Neutrophil (primary cell): ENCODE measurements around the gene PCDHB9.
"Not testable (repeated sequence)": the region's sequence is repeated elsewhere in the genome, so short reads cannot be mapped to it uniquely, and the experiment has no call there.

ENCODE experiments used
- H3K27ac ChIP-seq: fragments of 200-600 bp; sonication (generic); 2 replicates; pipeline ENCODE4 v1.5.1; 2016; ENCODE audit warnings: mild to moderate bottlenecking, moderate library complexity
- H3K27me3 ChIP-seq: fragments of 200-600 bp; sonication (generic); 2 replicates; pipeline ENCODE4 v1.6.0; 2016; ENCODE audit warnings: mild to moderate bottlenecking
- H3K36me3 ChIP-seq: fragments of 200-600 bp; sonication (generic); 2 replicates; pipeline ENCODE4 v1.5.1; 2017
- H3K4me1 ChIP-seq, 2 experiments: fragments of 200-600 bp in 1 of 2; sonication (generic) in 1 of 2; 1 replicate in 1 of 2; 2 replicates in 1 of 2; pipeline versions ENCODE4 v1.5.1 to v1.6.1; 2013 to 2016; ENCODE audit warnings: low read depth in 1 of 2, low read length in 1 of 2, mild to moderate bottlenecking in 1 of 2, moderate library complexity in 1 of 2; ENCODE audit not compliant: control insufficient read depth in 1 of 2, insufficient read depth in 1 of 2
- H3K4me3 ChIP-seq, 2 experiments: fragments of 200-600 bp in 1 of 2; sonication (generic) in 1 of 2; 1 replicate in 1 of 2; 2 replicates in 1 of 2; pipeline ENCODE4 v1.5.1; 2013 to 2016; ENCODE audit warnings: low read depth in 1 of 2, low read length in 1 of 2, mild to moderate bottlenecking in 1 of 2, moderate library complexity in 1 of 2
- H3K9me3 ChIP-seq: fragments of 200-600 bp; sonication (generic); 2 replicates; pipeline ENCODE4 v1.5.1; 2016
- CTCF ChIP-seq: fragments of 200-600 bp; sonication (generic); IDR thresholded peaks from 2 replicates; pipeline ENCODE4 v1.5.1; 2016; ENCODE audit warnings: antibody characterized with exemption

The PCDHB9 gene

GRCh38 chr5:141216035-141216434 lies 29.1 kb downstream of the PCDHB9 start:
- H3K36me3 ChIP-seq, H3K4me3 ChIP-seq, H3K27ac ChIP-seq, H3K4me1 ChIP-seq, H3K9me3 ChIP-seq: not testable (repeated sequence)
- peaks cover 43% of the 10 kb centered on the region for H3K27me3 ChIP-seq

- no peak within 1 kb of the TSS for H3K4me3 ChIP-seq
- H3K4me1 ChIP-seq: no peaks in the 10 kb centered on the region
- no peaks in the 10 kb centered on the region for H3K9me3 ChIP-seq
- no peak for TF ChIP-seq CTCF
- peaks cover 36% of the 10 kb centered on the region for H3K27me3 ChIP-seq
- no peaks in the 10 kb centered on the region for H3K36me3 ChIP-seq
- H3K27ac ChIP-seq: no peak within 1 kb of the TSS
These were observed 36.3 kb downstream of the PCDHB9 start, which contains the start of gene PCDHB14 for GRCh38 chr5:141223112-141223783. Gene PCDHB14 (plus strand): TSS chr5:141223343. CDS start chr5:141223506, 163 bp downstream.

GRCh38 chr5:141224844-141225243 lies 37.9 kb downstream of the PCDHB9 start:
- not testable (repeated sequence) for H3K27ac ChIP-seq, H3K36me3 ChIP-seq, H3K4me1 ChIP-seq, H3K4me3 ChIP-seq, H3K9me3 ChIP-seq
- H3K27me3 ChIP-seq: peaks cover 36% of the 10 kb centered on the region

- H3K4me3 ChIP-seq, H3K36me3 ChIP-seq, H3K4me1 ChIP-seq, H3K27ac ChIP-seq, H3K9me3 ChIP-seq: not testable (repeated sequence)
- H3K27me3 ChIP-seq: peaks cover 36% of the 10 kb centered on the region
These were observed 38.5 kb downstream of the PCDHB9 start for GRCh38 chr5:141225421-141225820.

GRCh38 chr5:141234109-141234667 lies 47.2 kb downstream of the PCDHB9 start:
- no peak overlapping the region for H3K4me3 ChIP-seq
- no peak for TF ChIP-seq CTCF
- peaks cover 24% of the 10 kb centered on the region for H3K9me3 ChIP-seq
- H3K27ac ChIP-seq: no peak overlapping the region
- H3K36me3 ChIP-seq: no peaks in the 10 kb centered on the region
- peaks cover 36% of the 10 kb centered on the region for H3K27me3 ChIP-seq
- H3K4me1 ChIP-seq: no peaks in the 10 kb centered on the region

- H3K9me3 ChIP-seq: peaks cover 29% of the 10 kb centered on the region
- H3K36me3 ChIP-seq, H3K27ac ChIP-seq, H3K4me3 ChIP-seq, H3K4me1 ChIP-seq: not testable (repeated sequence)
- H3K27me3 ChIP-seq: peaks cover 49% of the 10 kb centered on the region
These were observed 49.0 kb downstream of the PCDHB9 start for GRCh38 chr5:141235922-141236321.

- TF ChIP-seq CTCF: no peak
- peaks cover 37% of the 10 kb centered on the region for H3K9me3 ChIP-seq
- no peaks in the 10 kb centered on the region for H3K36me3 ChIP-seq
- no peak overlapping the region for H3K4me3 ChIP-seq
- no peak overlapping the region for H3K27ac ChIP-seq
- H3K4me1 ChIP-seq: no peaks in the 10 kb centered on the region
- peaks cover 57% of the 10 kb centered on the region for H3K27me3 ChIP-seq
These were observed 49.8 kb downstream of the PCDHB9 start for GRCh38 chr5:141236516-141237313.
